ENCODE data around the gene PARD3.

The PARD3 gene

GRCh38 chr10:34731213-34731612, 83.9 kb downstream of the PARD3 start:
- no peak for DNase-seq (ENCODE audit: low read depth)
- no peak for TF ChIP-seq CTCF (IDR thresholded peaks at IDR 0.05; ENCODE audit: insufficient read depth, low read depth, low read length, missing control alignments)
- H3K4me3 ChIP-seq (ENCODE audit: low read depth, low read length) = no peak overlapping the region

GRCh38 chr10:34730726-34731125, 84.4 kb downstream of the PARD3 start:
- no peak overlapping the region for H3K4me3 ChIP-seq (ENCODE audit: low read depth, low read length)
- TF ChIP-seq CTCF (IDR thresholded peaks at IDR 0.05; ENCODE audit: insufficient read depth, low read depth, low read length, missing control alignments) = no peak
- DNase-seq (ENCODE audit: low read depth) = no peak

- DNase-seq (ENCODE audit: low read depth) = no peak
- no peak for TF ChIP-seq CTCF (IDR thresholded peaks at IDR 0.05; ENCODE audit: insufficient read depth, low read depth, low read length, missing control alignments)
- no peak overlapping the region for H3K4me3 ChIP-seq (ENCODE audit: low read depth, low read length)
Measured at GRCh38 chr10:34729619-34730018, 85.5 kb downstream of the PARD3 start.

GRCh38 chr10:34728361-34728760, 86.7 kb downstream of the PARD3 start:
- no peak for TF ChIP-seq CTCF (IDR thresholded peaks at IDR 0.05; ENCODE audit: insufficient read depth, low read depth, low read length, missing control alignments)
- no peak overlapping the region for H3K4me3 ChIP-seq (ENCODE audit: low read depth, low read length)
- DNase-seq (ENCODE audit: low read depth) = no peak

- DNase-seq (ENCODE audit: low read depth) = no peak
- H3K4me3 ChIP-seq (ENCODE audit: low read depth, low read length) = no peak overlapping the region
- TF ChIP-seq CTCF (IDR thresholded peaks at IDR 0.05; ENCODE audit: insufficient read depth, low read depth, low read length, missing control alignments) = no peak
Measured at GRCh38 chr10:34727595-34728033, 87.5 kb downstream of the PARD3 start.

GRCh38 chr10:34726862-34727261, 88.2 kb downstream of the PARD3 start:
- H3K4me3 ChIP-seq (ENCODE audit: low read depth, low read length) = no peak overlapping the region
- DNase-seq (ENCODE audit: low read depth) = no peak
- no peak for TF ChIP-seq CTCF (IDR thresholded peaks at IDR 0.05; ENCODE audit: insufficient read depth, low read depth, low read length, missing control alignments)

- peak; percentile 13 for TF ChIP-seq CTCF (IDR thresholded peaks at IDR 0.05; ENCODE audit: insufficient read depth, low read depth, low read length, missing control alignments)
- H3K4me3 ChIP-seq (ENCODE audit: low read depth, low read length) = no peak overlapping the region
- DNase-seq (ENCODE audit: low read depth) = peak; percentile 30
Measured at GRCh38 chr10:34723750-34724149, 91.3 kb downstream of the PARD3 start.
